ENCODE measurements around the gene GSG1. TPM values are rescaled to one million over a fixed set of nuclear protein-coding genes. Genes with fewer than 3 reads are reported as not detected.

The GSG1 gene
- total RNA-seq, 1 experiment from 2014 or later = 0.28 TPM

DNA sequence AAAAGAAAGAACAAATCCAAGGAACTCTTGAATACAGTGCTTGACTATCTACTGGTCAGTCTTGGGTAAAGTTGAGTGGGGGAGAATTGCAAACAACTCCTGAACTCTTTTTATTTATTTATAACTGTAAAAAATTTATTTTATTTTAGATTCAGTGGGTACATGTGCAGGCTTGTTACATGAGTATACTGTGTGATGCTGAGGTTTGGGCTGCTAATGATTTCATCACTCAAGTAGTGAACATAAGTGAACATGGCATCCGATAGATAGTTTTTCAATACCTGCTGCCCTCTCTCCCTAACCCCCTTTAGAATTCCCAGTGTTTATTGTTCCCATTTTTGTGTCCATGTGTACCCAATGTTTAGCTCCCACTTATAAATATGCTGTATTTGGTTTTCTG is 3.2 kb upstream of the GSG1 start:
- ATAC-seq (no peak), DNase-seq (ENCODE audit: low spot score) (no peak)
- Mint-ChIP-seq H3K27me3 (ENCODE audit: low read depth) (peaks cover 3% of the 10 kb centered on the region), H3K4me1 (peaks cover 17% of the 10 kb centered on the region), H3K36me3 (peaks cover 1% of the 10 kb centered on the region; the same call in 1 of the 2 replicates), H3K4me3 (no peak overlapping the region), H3K9me3 (peaks cover 11% of the 10 kb centered on the region), H3K27ac (no peak overlapping the region)
- ChIA-PET POLR2A (no interaction called here), CTCF (no interaction called here)
- TF ChIP-seq CDX4 (CRISPR knock-in tag; IDR thresholded peaks at IDR 0.05; ENCODE audit: borderline replicate concordance) (no peak), MYBL2 (CRISPR knock-in tag; IDR thresholded peaks at IDR 0.05) (no peak), TCF7 (CRISPR knock-in tag; IDR thresholded peaks at IDR 0.05; ENCODE audit: low read depth) (no peak), TP53 (CRISPR knock-in tag; IDR thresholded peaks at IDR 0.05) (no peak), JUN (CRISPR knock-in tag; IDR thresholded peaks at IDR 0.05) (no peak), ZMAT4 (CRISPR knock-in tag; IDR thresholded peaks at IDR 0.05) (no peak), E2F5 (CRISPR knock-in tag; IDR thresholded peaks at IDR 0.05) (no peak), ZNF121 (CRISPR knock-in tag; IDR thresholded peaks at IDR 0.05) (no peak), ZNF423 (CRISPR knock-in tag; IDR thresholded peaks at IDR 0.05) (no peak), HMGXB4 (CRISPR knock-in tag; IDR thresholded peaks at IDR 0.05) (no peak), CTCF (IDR thresholded peaks at IDR 0.05) (no peak), ZNF317 (CRISPR knock-in tag; IDR thresholded peaks at IDR 0.05; ENCODE audit: borderline replicate concordance, low read depth) (no peak), GABPB1 (CRISPR knock-in tag; IDR thresholded peaks at IDR 0.05) (no peak), NFYB (CRISPR knock-in tag; conservative IDR thresholded peaks at IDR 0.05; ENCODE audit: low read depth) (no peak), ZBTB43 (CRISPR knock-in tag; IDR thresholded peaks at IDR 0.05) (no peak), ETV6 (CRISPR knock-in tag; IDR thresholded peaks at IDR 0.05) (no peak)
- TF ChIP-seq, protein P1, sequence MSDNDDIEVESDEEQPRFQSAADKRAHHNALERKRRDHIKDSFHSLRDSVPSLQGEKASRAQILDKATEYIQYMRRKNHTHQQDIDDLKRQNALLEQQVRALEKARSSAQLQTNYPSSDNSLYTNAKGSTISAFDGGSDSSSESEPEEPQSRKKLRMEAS (CRISPR knock-in tag; IDR thresholded peaks at IDR 0.05) = no peak
- TF ChIP-seq, protein P2, sequence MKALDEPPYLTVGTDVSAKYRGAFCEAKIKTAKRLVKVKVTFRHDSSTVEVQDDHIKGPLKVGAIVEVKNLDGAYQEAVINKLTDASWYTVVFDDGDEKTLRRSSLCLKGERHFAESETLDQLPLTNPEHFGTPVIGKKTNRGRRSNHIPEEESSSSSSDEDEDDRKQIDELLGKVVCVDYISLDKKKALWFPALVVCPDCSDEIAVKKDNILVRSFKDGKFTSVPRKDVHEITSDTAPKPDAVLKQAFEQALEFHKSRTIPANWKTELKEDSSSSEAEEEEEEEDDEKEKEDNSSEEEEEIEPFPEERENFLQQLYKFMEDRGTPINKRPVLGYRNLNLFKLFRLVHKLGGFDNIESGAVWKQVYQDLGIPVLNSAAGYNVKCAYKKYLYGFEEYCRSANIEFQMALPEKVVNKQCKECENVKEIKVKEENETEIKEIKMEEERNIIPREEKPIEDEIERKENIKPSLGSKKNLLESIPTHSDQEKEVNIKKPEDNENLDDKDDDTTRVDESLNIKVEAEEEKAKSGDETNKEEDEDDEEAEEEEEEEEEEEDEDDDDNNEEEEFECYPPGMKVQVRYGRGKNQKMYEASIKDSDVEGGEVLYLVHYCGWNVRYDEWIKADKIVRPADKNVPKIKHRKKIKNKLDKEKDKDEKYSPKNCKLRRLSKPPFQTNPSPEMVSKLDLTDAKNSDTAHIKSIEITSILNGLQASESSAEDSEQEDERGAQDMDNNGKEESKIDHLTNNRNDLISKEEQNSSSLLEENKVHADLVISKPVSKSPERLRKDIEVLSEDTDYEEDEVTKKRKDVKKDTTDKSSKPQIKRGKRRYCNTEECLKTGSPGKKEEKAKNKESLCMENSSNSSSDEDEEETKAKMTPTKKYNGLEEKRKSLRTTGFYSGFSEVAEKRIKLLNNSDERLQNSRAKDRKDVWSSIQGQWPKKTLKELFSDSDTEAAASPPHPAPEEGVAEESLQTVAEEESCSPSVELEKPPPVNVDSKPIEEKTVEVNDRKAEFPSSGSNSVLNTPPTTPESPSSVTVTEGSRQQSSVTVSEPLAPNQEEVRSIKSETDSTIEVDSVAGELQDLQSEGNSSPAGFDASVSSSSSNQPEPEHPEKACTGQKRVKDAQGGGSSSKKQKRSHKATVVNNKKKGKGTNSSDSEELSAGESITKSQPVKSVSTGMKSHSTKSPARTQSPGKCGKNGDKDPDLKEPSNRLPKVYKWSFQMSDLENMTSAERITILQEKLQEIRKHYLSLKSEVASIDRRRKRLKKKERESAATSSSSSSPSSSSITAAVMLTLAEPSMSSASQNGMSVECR (CRISPR knock-in tag; IDR thresholded peaks at IDR 0.05; ENCODE audit: borderline replicate concordance) = no peak
- TF ChIP-seq, protein P3, sequence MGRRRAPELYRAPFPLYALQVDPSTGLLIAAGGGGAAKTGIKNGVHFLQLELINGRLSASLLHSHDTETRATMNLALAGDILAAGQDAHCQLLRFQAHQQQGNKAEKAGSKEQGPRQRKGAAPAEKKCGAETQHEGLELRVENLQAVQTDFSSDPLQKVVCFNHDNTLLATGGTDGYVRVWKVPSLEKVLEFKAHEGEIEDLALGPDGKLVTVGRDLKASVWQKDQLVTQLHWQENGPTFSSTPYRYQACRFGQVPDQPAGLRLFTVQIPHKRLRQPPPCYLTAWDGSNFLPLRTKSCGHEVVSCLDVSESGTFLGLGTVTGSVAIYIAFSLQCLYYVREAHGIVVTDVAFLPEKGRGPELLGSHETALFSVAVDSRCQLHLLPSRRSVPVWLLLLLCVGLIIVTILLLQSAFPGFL (CRISPR knock-in tag; IDR thresholded peaks at IDR 0.05; ENCODE audit: borderline replicate concordance) = no peak

Measured in WTC11 (cell line).